Rectal smooth muscle tissue (tissue), 1 donor: Measurements from ENCODE around the gene GPD1L.
"Not testable (repeated sequence)": the region's sequence is repeated elsewhere in the genome, so short reads cannot be mapped to it uniquely, and the experiment has no call there.

Experiments used
- H3K27ac ChIP-seq: one replicate; pipeline ENCODE4 v1.7.0; 2013; ENCODE audit warnings: low read depth, low read length, inconsistent platforms
- H3K27me3 ChIP-seq: one replicate; pipeline ENCODE4 v1.7.0; 2013; ENCODE audit warnings: low read length; ENCODE audit not compliant: control insufficient read depth, insufficient read depth
- H3K36me3 ChIP-seq: one replicate; pipeline ENCODE4 v1.7.0; 2013; ENCODE audit warnings: low read length; ENCODE audit not compliant: control insufficient read depth, insufficient read depth
- H3K4me1 ChIP-seq: one replicate; pipeline ENCODE4 v1.7.0; 2013; ENCODE audit warnings: low read length; ENCODE audit not compliant: control insufficient read depth, insufficient read depth
- H3K4me3 ChIP-seq: one replicate; pipeline ENCODE4 v1.7.0; 2013; ENCODE audit warnings: low read length
- H3K9ac ChIP-seq: one replicate; pipeline ENCODE4 v1.7.0; 2013; ENCODE audit warnings: low read length

Gene GPD1L

DNA sequence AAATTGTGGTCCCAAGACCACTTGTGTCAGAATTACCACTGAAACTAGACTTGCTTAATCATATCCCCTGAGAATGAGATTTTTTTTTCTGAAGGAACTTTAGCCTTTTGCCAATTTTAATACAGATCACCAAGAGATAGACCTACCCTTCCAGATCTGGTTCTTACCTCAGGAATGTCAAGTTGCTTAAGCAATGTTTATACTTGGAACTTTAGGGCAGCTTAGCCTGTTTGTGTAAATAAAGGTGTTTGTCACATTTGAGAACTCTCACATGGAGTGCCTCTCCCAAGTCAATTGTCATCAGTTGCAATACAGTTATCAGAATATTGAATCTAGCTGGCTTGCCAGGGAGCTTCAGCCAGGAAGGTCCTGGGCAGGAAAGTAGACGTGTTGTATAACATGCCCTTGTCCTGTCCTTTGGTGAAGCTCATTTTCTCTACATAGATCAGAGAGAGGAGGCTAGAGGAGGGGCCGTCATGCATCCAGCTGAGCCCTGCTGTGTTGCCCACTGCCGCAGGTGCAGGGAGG, 3.9 kb downstream of the GPD1L start:
- H3K27ac ChIP-seq = no peak overlapping the region

DNA sequence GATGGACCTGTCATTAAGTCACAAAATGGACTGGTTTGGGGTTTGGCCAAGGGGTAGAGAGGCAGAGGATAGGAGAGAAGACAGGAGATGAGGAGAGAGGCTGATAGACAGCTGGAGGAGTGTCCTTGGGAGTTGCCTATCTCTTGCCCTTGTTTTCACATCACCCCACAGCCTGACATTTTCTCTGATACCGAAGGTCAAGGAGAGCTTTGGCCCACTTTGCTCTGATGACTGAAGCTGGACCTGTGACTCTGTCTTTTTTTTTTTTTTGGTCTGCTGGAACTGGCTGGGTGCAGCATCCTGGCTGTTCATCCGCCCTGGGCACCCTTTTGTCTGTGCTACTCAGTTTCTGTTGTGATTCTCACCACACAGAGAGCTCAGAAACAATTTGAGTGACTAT, 5.1 kb downstream of the GPD1L start:
- H3K36me3 ChIP-seq = no peaks in the 10 kb centered on the region
- H3K9ac ChIP-seq = no peak overlapping the region
- H3K4me1 ChIP-seq = no peaks in the 10 kb centered on the region
- H3K27ac ChIP-seq = no peak overlapping the region
- H3K27me3 ChIP-seq = no peaks in the 10 kb centered on the region
- H3K4me3 ChIP-seq = no peak overlapping the region

More for the DNA sequence above, 3.9 kb downstream of the GPD1L start:
- H3K4me1 ChIP-seq = no peaks in the 10 kb centered on the region
- H3K27me3 ChIP-seq = no peaks in the 10 kb centered on the region
- no peaks in the 10 kb centered on the region for H3K36me3 ChIP-seq
- H3K4me3 ChIP-seq = no peak overlapping the region
- H3K9ac ChIP-seq = no peak overlapping the region

DNA sequence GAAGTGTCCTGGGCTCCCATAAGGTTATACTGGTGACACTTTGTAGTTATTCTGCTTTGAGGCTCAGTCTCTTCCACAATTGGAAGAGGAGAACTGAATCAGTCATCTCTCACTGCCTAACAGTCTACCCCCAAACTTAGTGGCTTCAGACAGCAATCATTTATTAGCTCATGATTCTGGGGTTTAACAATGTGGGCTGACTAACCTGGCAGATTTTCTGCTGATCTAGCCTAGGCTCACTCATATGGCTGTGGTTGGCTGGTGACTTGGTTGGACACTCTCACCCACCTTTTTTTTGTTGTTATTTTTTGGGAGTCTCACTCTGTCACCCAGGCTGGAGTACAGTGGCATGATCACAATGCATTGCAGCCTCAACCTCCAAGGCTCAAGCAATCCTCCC, 7.1 kb downstream of the GPD1L start:
- Histone ChIP-seq H3K4me1 (no peaks in the 10 kb centered on the region), H3K36me3 (no peaks in the 10 kb centered on the region), H3K27me3 (no peaks in the 10 kb centered on the region), H3K27ac (no peak overlapping the region), H3K4me3 (no peak overlapping the region), H3K9ac (no peak overlapping the region)

DNA sequence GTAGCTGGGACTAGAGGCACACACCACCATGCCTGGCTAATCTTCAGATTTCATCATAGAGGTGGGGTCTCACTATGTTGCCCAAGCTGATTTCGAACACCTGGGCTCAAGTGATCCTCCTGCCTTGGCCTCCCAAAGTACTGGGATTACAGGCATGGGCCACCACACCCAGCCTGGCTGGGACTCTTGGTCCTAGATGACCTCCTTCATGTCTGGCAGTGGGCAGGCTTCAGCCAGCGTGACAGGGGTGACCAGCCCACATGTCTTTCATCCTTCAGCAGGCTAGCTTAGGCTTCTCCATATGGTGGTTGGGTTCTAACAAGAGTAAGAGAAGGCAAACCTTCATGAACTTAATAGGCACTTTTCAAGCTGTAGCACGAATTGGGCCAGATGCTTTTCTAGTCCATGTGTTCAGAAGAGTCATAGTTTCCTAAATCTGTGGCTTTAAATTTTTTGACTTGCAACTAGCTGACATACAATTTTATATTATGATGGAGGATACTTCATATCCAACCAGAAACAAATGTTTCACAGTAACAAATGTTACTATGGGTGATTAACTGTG, 7.6 kb downstream of the GPD1L start:
- Histone ChIP-seq H3K4me3 (no peak overlapping the region), H3K27ac (no peak overlapping the region), H3K36me3 (no peaks in the 10 kb centered on the region), H3K9ac (no peak overlapping the region), H3K27me3 (no peaks in the 10 kb centered on the region), H3K4me1 (no peaks in the 10 kb centered on the region)

DNA sequence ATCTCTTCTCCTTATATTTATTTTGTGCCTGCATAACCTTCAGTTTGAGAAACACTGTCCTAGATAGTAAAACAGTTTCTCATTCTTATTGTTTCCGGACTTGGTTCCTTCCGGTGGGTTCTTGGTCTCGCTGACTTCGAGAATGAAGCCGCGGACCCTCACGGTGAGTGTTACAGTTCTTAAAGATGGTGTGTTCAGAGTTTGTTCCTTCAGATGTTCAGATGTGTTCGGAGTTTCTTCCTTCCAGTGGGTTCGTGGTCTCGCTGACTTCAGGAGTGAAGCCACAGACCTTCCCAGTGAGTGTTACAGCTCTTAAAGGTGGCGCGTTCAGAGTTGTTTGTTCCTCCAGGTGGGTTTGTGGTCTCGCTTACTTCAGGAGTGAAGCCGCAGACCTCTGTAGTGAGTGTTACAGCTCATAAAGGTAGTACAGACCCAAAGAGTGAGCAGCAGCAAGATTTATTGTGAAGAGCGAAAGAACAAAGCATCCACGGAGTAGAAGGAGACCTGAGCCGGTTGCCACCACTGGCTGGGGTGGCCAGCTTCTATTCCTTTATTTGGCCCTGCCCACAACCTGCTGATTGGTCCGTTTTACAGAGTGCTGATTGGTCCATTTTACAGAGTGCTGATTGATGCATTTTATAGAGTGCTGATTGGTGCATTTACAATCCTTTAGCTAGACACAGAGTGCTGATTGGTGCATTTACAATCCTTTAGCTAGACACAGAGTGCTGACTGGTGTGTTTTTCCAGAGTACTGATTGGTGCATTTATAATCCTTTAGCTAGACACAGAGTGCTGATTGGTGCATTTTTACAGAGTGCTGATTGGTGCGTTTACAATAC, 8.3 kb downstream of the GPD1L start:
- not testable (repeated sequence) for H3K4me1 ChIP-seq, H3K9ac ChIP-seq, H3K36me3 ChIP-seq, H3K27me3 ChIP-seq, H3K27ac ChIP-seq, H3K4me3 ChIP-seq

DNA sequence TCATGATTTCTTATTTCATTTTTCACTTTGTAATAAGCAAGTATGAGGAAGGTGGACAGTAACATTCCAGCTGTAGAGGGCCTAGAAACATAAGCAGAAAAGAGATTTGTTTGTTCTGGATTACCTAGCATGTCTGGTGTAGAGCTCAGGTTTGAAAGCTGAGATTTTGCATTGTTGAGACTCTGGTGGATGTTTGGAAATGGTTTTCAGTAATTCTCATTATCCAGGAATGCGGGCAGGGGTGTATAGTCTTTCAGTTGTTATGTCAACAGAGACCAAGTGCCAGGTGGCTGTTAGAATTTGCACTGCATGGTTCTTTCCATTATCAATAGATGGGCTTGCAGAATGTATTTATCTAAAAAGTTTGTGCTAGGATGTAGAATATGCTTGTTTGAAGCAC, 10.9 kb downstream of the GPD1L start:
- no peaks in the 10 kb centered on the region for H3K4me1 ChIP-seq
- H3K27ac ChIP-seq = no peak overlapping the region
- H3K4me3 ChIP-seq = no peak overlapping the region
- H3K36me3 ChIP-seq = no peaks in the 10 kb centered on the region
- H3K9ac ChIP-seq = no peak overlapping the region
- no peaks in the 10 kb centered on the region for H3K27me3 ChIP-seq

DNA sequence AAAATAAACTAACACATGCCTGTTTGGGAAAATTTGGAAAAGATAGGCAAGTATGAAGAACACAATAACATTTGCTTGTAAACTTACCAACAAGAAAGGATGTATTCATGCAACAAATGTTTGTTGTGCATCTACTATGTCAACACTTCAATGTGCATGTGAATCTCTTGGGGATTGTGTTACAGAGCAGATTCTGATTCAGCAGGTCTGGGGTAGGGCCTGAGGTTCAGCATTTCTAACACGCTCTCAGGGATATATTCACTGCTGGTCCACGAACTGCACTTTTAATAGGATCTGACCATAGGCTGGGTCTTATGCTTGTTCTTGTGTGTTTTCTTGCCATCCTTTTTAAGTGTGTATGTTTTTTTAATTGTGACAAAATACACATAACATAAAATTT, 11.8 kb downstream of the GPD1L start:
- no peak overlapping the region for H3K9ac ChIP-seq

DNA sequence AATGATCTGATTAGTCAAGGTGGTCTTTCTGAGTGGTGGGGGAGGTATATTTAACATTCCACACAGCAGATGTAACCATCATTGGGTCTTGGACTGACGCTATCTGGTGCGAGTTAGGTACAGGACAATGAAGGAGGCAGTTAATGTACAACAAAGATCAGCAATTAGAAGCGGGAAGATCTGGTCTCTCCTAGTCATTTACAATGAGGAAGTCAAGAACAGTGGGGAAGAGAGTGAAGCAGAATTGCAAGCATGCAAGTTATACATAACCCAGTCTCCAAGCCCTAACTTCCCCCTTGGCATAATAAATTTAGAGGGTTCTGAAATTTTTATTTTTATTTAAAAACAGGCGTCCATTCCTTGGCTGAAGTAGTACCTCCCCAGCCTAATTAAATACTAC, 14.1 kb downstream of the GPD1L start:
- Histone ChIP-seq H3K9ac (no peak overlapping the region), H3K4me1 (no peaks in the 10 kb centered on the region), H3K27me3 (no peaks in the 10 kb centered on the region), H3K4me3 (no peak overlapping the region), H3K27ac (no peak overlapping the region), H3K36me3 (no peaks in the 10 kb centered on the region)

More for the DNA sequence above, 11.8 kb downstream of the GPD1L start:
- Histone ChIP-seq H3K4me1 (no peaks in the 10 kb centered on the region), H3K36me3 (no peaks in the 10 kb centered on the region), H3K27ac (no peak overlapping the region), H3K27me3 (no peaks in the 10 kb centered on the region), H3K4me3 (no peak overlapping the region)

DNA sequence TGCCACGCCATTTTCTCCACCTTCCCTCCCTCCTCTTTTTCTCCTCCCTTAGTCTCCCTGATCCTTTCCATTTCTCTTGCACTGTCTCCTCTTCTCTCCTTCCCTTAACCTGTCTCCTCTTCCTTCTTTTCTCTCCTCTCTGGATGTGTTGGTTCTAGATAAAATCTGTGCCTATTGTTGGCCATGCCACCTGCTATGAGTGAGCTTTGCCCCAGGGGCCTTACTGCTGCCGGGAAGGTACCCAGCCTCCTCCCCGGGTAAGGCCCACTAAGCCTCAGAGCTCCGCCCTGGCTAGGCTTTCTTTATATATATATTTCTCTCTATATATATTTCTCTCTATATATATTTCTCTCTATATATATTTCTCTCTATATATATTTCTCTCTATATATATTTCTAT, 14.7 kb downstream of the GPD1L start:
- no peak overlapping the region for H3K27ac ChIP-seq

DNA sequence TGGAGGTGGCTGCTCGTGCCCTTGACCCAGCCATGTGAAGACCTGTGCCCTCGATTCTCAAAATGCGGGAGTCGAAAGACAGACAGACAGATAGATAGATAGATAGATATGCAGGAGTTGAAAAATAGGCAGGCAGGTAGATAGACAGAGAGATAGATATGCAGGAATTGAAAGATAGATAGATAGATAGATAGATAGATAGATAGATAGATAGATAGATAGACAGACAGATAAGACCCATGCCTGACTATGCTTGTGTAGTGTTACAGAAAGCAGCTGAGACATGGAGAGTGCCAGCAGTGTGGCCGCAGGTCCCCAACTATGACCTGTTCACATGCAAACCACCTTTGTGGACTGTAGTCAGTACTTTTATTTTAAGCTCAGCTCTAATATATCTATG, 17.2 kb downstream of the GPD1L start:
- Histone ChIP-seq H3K27me3 (no peaks in the 10 kb centered on the region), H3K4me1 (no peaks in the 10 kb centered on the region), H3K36me3 (no peaks in the 10 kb centered on the region), H3K4me3 (no peak overlapping the region), H3K27ac (no peak overlapping the region), H3K9ac (no peak overlapping the region)

More for the DNA sequence above, 14.7 kb downstream of the GPD1L start:
- Histone ChIP-seq H3K36me3 (no peaks in the 10 kb centered on the region), H3K4me3 (no peak overlapping the region), H3K9ac (no peak overlapping the region), H3K4me1 (no peaks in the 10 kb centered on the region), H3K27me3 (no peaks in the 10 kb centered on the region)

DNA sequence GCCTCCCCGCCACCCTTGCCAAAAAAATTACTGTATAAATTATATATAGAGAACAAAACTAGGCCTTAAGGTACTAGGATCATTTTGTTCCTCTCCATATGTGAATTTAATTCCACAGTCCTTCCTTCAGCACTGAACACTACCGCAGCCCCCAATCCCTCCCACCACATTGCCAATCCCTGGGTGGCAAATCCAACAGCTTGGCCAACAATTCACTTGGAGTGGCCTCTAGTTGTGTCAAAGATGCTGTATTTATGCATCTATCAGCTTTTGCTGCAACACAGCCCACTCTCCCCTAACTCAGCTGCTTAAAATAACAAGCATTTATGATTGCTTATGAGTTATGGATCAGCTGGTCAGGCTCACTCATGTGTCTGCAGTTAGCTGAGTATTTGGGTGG, 18.6 kb downstream of the GPD1L start:
- Histone ChIP-seq H3K4me1 (no peaks in the 10 kb centered on the region), H3K9ac (no peak overlapping the region), H3K27ac (no peak overlapping the region), H3K4me3 (no peak overlapping the region), H3K27me3 (no peaks in the 10 kb centered on the region), H3K36me3 (peaks cover 4% of the 10 kb centered on the region)

DNA sequence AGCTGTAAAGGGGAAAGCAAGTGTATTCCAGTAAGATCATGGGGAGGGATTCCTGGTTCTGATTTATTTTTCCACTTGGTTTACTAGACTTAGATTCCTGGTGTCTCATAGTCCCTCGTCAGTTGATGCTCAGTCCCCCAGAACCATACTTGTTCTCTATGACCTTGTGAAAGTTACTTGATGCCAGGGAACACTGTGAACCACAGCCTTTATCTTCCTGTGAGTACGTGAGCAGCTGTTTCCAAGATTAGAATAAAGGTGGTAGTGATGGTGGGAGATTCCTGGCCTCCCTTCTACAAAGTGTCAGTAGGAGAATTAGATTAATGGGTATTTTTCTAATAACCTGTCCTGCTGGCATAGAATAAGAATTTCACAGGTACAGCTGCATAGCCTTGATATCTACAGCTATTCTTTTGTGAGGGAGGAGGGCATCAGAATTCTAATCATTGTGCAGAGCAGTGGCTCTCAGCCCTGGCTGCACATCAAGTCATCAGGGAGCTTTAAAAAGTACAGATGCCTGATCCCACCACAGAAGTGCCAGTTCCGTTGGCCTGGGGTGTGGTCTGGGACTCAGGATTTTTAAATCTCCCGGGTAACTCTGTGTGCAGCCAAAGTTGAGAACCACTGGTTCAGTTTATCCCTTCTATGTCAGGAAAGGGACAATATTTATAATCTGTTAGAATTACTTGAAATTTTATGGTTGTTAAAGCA, 20.0 kb downstream of the GPD1L start:
- Histone ChIP-seq H3K36me3 (peaks cover 7% of the 10 kb centered on the region), H3K9ac (no peak overlapping the region), H3K4me1 (no peaks in the 10 kb centered on the region), H3K4me3 (no peak overlapping the region), H3K27ac (no peak overlapping the region), H3K27me3 (no peaks in the 10 kb centered on the region)
